ELF-1 (cell line): ENCODE measurements around the gene SF3B6.
"Not testable (repeated sequence)": the region's sequence is repeated elsewhere in the genome, so short reads cannot be mapped to it uniquely, and the experiment has no call there.

Experiments
- DNase-seq: peaks from one replicate; pipeline ENCODE4 v3.0.0-alpha.2; 2016; ENCODE audit warnings: low read depth, low spot score

The SF3B6 gene

GRCh38 chr2:24075915-24076848 lies at the start of gene SF3B6:
TSS of gene SF3B6 (minus strand) at chr2:24076326. CDS start at chr2:24076229, 97 bp downstream.
- peak; percentile 99 for DNase-seq

DNA sequence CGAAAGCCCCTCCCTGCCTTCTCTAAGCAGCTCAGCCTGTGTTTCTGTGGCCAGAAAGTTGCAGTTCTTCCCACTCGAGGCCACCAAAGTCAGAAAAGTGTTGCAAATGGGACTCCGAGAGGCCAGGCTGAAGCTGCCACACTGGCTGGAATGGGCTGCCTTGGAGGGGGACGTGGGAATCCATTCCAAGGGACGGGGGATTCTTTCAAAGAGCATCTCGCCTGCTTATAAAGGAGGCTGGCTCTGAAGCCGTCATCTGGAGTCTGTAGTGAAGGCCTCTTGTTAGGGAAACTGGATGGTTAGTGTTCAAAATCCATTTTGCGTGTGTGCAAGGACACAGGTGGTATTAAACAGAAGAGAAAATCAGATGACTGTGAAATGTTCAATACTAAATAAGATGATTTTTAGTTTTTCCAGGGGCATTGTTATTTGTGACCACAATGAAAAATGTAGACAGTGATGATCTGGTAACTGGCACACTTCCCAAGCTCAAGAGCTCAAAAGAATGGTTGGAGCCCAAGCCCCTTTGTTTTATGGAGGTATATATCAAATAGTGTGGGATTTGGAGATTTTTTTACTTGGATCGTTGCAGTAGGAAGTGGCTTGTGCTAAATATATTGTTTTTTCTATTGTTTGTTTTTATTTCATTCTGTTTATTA lies 47.9 kb upstream of the SF3B6 start:
- no peak for DNase-seq

DNA sequence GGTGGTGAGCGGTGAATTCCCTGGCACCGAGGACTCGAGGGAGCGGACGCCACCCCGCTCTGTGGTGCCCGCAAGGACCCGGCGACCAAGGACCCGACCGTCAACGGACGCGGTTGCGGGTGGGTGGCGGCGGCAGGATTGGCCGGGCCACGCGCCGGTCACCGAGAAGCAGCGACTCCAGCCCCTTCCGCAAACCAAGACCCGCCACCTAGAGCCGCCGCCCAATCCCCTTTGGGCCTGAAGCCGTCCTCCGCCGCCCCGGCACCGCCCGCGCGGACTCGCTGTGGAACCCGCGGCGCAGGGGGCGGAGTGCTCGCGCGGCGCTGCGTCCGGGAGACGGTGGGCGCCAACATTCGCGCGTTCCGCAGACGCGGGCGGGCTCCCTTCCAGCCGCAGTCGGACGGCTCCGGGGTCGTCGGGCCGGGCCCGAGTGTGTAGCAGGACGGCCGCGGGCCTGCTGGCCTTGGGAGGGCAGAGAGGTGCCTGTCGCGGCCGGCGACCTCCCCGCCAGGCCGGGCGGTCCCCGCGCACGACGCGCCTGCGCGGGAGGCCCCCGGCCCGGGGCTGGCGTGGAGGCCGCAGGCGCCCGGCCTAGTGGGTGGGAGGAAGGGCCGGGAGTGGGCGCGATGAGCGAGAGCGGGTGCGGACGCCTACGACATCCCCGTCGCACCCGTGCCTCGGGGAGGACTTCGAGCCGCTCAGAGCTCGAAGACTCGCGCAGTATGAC lies 47.2 kb upstream of the SF3B6 start, which contains the start of the genes FAM228B and PFN4:
TSS of gene FAM228B (plus strand) at position 275 of the 727 bp plus-strand sequence. CDS start 893 bp downstream, outside the sequence.
TSS of gene PFN4 (minus strand) at position 140 of the 727 bp plus-strand sequence. CDS start 799 bp downstream, outside the sequence.
- peak; percentile 80 for DNase-seq

- no peak for DNase-seq
Measured at GRCh38 chr2:24122366-24123194, 46.5 kb upstream of the SF3B6 start.

DNA sequence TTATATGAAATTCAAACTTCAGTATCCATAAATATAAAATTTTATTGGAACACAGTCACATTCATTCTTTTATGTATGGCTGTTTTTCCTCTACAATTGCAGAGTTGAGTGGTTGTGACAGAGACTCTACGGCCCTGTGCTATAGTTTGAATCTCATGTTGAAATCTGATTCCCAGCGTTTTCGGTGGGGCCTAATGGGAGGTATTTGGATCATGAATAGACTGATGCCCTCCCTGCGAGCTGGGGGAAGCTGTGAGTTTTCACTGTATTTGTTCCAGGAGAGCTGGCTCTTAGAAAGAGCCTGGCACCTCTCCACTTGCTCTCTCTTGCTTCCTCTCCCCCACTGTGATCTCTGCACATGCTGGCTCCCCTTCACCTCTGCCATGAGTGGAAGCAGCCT lies 45.3 kb upstream of the SF3B6 start:
- no peak for DNase-seq

GRCh38 chr2:24121066-24121465 lies 44.9 kb upstream of the SF3B6 start:
- no peak for DNase-seq

DNA sequence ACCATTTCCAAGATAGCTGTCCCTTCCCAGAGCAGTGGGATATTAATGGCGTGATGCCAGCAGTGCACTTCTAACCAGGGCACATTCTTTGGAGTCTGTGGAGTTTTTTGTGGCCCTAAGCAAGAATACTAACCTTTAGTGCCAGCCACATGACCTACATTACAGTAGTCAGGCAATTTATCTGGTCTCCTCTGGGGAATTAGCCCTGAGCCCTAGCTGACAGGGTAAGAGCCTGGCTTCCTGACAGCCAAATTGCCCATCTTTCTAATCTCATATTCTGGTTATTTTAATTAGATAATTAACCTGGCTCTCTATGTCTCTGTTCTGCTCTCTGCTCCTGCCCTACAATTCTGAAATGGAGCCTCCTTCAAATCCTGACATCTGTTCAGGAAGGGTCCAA lies 41.8 kb upstream of the SF3B6 start:
- DNase-seq: no peak

- DNase-seq: no peak
Measured at GRCh38 chr2:24115057-24115456, 38.9 kb upstream of the SF3B6 start.

GRCh38 chr2:24111407-24111901 lies 35.3 kb upstream of the SF3B6 start:
- DNase-seq: no peak

DNA sequence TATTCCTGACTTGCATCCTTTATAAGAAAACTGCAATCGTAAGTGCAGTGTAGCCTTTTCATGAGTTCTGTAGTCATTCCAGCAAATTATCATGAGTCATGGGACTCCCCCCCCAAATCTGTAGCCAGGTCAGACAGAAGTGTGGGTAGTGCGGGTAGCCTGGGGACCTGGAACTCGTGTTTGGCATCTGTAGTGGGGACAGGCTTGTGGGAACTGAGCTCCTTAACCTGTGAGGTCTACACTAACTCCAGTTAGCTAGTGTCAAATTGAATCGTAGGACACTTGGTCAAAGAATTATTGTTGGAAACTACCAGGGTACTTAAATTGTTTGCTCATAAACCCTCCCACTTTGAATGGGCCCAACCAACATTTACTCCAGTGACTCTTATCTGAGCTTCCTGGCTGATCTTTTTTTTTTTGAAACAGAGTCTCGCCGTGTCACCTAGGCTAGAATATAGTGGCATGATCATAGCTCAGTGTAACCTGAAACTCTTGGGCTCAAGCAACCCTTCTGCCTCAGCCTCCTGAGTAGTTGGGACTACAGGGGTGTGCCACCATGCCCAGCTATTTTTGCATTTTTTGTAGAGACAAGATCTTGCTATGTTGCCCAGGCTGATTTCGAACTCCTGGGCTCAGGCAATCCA lies 34.7 kb upstream of the SF3B6 start:
- no peak for DNase-seq

- not testable (repeated sequence) for DNase-seq
Measured at GRCh38 chr2:24109431-24109830, 33.3 kb upstream of the SF3B6 start.

DNA sequence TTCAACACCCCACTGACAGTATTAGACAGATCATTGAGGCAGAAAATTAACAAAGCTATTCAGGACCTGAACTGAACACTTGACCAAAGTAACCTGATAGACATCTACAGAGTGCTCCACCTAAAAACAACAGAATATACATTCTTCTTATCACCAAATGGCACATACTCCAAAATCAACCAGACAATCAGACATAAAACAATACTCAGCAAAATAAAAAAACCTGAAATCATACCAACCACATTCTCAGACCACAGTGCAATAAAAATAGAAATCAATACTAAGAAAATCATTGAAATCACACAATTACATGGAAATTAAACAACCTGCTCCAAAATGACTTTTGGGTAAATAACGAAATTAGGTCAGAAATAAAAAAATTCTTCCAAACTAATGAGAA lies 31.2 kb upstream of the SF3B6 start:
- DNase-seq: no peak

DNA sequence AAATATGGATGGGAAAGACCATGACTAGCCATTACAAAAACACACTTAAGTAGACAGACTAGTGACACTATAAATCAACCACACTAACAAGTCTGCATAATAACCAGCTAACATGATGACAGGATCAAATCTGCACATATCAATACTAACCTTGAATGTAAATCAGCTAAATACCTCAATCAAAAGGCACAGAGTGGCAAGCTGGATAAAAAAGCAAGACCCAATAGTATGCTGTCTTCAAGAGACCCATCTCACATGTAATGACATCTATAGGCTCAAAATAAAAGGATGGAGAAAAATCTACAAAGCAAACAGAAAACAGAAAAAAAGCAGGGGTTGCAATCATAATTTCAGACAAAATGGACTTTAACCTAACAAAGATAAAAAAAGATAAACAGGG lies 30.7 kb upstream of the SF3B6 start:
- no peak for DNase-seq

DNA sequence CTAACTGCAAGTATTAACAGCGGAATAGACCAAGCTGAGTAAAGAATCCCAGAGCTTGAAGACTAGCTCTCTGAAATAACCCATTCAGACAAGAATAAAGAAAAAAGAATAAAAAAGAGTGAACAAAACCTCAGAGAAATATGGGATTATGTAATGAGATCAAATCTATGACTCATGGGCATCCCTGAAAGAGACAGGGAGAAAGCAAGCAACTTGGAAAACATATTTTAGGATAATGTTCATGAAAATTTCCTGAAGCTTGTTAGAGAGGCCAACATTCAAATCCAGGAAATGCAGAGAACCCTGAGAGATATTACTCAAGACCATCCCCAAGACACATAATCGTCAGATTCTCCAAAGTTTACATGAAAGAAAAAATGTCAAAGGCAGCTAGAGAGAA lies 29.7 kb upstream of the SF3B6 start:
- no peak for DNase-seq

GRCh38 chr2:24104906-24105305 lies 28.8 kb upstream of the SF3B6 start:
- DNase-seq: no peak

DNA sequence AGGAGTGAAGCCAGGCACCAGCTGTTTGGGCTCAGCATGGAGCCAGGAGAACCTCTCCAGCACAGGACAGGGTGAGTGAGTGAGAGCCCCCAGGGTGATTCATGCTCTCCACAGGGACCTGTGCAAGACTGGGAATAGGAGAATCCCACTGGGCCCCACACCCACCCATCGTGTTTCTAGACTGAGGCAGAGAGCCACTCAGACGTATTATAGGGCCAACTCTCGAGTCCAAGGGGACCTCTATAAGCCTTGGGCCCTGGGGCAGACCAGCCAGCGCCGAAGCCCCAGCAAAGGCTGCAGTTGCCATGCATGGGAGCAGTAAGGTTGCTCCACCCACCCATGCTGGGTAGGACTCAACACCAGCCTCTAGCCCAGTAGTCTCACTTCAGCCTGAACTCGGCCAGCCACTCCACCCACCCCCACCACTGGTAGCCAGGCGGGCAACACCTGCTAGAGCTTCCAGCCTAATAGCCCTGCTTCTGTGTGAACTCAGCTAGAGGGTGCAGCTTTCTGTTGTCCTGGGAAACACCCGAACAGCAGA lies 28.1 kb upstream of the SF3B6 start:
- no peak for DNase-seq

- DNase-seq: no peak
Measured at GRCh38 chr2:24102677-24103076, 26.6 kb upstream of the SF3B6 start.

GRCh38 chr2:24101992-24102391 lies 25.9 kb upstream of the SF3B6 start:
- no peak for DNase-seq

GRCh38 chr2:24100732-24101131 lies 24.6 kb upstream of the SF3B6 start:
- not testable (repeated sequence) for DNase-seq

DNA sequence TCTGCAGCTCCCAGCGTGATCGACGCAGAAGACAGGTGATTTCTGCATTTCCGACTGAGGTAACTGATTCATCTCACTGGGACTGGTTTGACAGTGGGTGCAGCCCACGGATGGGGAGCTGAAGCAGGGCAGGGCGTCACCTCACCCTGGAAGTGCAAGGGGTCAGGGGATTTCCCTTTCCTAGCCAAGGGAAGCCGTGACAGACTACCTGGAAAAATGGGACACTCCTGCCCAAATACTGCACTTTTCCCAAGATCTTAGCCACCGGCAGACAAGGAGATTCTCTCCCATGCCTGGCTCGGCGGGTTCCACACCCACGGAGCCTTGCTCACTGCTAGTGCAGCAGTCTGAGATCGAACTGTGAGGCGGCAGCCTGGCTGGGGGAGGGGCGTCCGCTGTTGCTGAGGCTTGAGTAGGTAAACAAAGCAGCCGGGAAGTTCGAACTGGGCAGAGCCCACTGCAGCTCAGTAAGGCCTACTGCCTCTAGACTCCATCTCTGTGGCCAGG lies 19.1 kb upstream of the SF3B6 start:
- peak; percentile 41 for DNase-seq
